HG02970 (cell line): ENCODE data around the gene PKLR.

Experiments
- ATAC-seq: cut with Tn5 transposase; IDR thresholded peaks from one replicate; pipeline ENCODE4 v1.9.1; 2021; ENCODE audit warnings: mild to moderate bottlenecking, moderate library complexity, moderate number of reproducible peaks; ENCODE audit not compliant: unreplicated experiment, low FRiP score

The PKLR gene

DNA sequence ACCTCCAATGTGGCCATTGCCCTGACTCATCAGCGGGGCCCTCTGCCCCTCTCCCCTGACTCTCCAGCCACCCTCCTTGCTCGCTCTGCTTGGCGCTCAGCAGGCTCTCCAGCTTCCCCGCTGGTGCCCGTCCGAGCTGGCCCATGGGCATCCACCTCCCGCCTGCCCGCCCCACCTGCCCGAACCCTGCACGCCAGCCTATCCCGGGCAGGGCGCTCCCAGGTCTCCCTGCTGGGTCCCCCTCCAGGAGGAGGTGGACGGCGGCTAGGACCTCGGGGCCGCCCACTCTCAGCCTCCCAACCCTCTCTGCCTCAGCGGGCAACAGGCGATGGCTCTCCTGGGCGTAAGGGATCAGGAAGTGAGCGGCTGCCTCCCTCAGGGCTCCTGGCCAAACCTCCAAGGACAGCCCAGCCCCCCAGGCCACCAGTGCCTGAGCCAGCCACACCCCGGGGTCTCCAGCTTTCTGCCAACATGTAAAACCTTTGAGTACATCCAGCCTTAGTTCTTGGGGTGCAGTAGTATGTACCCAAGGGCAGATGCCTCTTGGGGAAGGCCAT, 13.2 kb downstream of the PKLR start:
- ATAC-seq, result no peak

DNA sequence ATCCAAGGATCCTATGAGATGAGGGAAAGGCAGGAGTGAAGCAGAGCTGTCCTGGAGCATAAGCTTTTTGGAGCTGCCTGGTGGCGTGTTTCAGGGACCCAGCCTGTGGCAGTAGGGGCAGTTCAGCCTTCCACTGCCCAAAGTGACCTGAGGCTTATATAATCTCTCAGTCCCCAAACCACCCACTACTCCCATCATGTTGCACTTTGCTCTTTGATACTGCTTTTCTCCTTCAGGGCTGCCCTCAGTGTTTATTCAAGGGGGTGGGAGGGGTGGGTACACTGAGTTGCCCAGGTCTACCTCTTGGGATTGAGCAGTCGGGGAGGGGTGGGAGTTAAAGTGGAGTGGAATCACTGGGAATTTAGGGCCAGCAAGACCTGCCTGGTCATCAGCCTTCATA, 14.7 kb downstream of the PKLR start:
- no peak for ATAC-seq

DNA sequence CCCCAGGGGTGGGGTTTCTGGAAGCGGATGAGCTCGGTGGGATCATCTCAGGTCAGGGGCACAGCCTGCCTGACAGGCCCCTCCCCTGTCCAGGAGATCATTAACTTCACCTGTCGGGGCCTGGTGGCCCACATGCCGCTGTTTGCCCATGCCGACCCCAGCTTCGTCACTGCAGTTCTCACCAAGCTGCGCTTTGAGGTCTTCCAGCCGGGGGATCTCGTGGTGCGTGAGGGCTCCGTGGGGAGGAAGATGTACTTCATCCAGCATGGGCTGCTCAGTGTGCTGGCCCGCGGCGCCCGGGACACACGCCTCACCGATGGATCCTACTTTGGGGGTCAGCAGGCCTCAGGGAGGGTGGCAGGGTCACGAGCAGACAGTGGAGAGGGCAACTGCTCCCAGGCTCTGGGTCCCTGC, 15.6 kb downstream of the PKLR start:
- ATAC-seq, result no peak

DNA sequence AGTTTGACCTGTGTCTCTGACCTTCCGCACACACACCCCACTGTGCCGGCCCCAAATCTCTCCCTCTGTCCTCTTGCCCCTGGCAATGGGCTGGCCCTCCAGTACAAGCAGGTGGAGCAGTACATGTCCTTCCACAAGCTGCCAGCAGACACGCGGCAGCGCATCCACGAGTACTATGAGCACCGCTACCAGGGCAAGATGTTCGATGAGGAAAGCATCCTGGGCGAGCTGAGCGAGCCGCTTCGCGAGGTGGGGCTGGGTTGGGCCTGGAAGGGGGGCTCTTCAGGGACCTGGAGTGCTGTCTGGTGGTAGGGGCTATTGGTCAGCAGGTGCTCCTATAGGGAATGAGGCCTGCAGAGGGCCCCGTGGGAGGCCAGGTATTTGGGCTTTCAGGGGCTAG, 16.2 kb downstream of the PKLR start:
- ATAC-seq, result no peak

DNA sequence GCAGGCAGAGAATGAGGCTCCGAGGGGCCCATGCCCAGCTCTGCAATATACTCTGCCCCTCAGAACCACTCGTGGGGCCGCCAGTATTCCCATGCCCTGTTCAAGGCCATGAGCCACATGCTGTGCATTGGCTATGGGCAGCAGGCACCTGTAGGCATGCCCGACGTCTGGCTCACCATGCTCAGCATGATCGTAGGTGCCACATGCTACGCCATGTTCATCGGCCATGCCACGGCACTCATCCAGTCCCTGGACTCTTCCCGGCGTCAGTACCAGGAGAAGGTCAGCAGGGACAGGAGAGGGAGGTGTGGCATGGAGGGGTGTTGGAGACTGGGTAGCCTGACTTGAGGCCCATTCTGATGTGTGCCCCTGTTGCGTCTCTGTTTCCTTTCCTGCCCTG, 16.8 kb downstream of the PKLR start:
- ATAC-seq, result no peak

DNA sequence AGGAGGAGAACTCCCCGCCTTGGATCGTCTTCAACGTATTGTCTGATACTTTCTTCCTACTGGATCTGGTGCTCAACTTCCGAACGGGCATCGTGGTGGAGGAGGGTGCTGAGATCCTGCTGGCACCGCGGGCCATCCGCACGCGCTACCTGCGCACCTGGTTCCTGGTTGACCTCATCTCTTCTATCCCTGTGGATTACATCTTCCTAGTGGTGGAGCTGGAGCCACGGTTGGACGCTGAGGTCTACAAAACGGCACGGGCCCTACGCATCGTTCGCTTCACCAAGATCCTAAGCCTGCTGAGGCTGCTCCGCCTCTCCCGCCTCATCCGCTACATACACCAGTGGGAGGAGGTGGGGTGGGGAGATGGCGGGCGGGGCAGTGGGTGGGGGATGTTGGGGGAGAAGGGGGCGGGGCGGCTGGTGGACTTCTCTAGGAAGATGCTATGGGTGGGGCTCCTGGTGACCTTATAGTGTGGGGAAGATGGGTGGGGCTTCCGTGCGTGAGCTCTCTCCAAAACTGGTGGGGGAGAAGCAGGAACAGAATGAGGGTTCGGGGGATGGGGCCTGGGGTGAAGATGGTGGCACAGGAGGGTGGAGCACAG, 18.6 kb downstream of the PKLR start:
- no peak for ATAC-seq

DNA sequence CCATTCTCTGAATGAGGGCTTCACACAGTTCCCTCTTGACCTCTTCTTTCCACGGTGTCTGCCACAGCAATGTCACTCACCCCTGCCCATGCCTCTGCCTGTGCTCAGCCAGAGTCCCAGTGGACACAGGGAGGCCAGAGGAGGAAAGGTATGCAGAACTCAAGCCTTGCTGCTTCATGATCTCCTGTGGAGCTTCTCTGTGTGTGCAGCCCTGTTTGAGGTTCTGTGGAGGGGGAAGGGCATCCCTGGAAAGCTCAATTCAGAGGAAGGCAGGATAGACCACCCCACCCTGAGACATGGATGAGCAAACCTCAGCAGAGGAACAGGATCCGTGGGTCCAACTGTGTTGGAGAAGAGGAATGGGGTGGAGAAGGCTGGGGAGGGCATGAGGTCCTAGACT, 22.0 kb downstream of the PKLR start:
- no peak for ATAC-seq

DNA sequence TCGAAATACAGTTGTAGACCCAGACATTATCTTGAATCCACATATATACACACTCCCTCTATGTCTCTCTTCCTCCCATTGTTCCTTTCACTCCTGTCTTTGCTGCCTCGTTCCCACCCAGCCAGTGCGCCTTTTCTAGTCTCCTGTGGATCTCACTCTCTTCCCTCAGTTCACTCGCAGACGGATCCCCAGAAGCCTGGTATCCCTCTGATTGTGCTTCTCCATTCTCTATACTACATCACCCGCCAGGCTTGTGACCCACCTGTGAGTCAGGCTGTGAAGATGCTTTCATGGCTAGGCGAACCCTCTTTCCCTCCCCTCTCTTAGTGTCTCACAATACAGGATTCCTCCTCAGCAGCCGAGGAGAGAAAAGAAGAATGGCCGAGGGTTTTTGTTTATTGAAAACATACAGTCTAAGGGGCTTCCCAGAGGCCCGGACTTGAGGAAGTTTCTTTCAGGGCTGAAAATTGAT, 22.5 kb downstream of the PKLR start:
- ATAC-seq, result no peak

DNA sequence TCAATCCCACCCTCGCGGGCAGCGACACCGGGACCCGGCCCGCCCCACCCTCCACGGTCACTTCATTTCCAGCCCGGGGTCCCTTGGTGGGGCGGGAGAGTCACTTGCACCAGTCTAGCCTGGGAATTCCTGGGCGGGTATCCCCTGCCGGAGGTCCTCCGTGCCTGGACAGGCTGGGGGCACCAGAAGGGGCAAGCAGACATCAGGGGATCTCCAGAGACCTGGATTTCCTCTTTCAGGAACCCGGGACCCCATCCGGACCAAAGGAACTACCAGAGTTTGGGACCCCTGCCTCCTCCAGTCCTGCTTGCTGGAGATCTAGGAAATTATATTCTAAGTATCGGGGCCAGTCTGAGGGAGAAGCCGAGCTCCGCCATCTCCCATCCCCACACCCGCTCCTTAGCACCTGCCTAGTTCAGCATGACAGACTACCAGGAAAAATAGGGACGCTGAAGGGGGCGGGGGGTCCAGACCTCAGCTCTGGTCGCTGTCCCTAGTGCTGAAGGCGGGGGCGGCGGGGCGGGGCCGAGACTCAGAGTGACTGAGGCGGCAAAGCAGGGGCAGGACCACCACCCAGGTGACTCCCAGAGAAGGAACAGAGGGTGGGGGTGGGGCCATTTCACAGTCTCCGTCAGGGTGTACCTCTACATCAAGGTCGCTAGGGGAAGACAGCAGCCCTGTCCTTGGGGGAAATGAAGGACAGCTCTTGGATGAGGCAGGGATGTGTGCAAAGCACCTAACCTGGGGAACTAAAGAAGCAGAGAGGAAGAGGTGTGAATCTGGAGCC, 23.1 kb downstream of the PKLR start:
- no peak for ATAC-seq

DNA sequence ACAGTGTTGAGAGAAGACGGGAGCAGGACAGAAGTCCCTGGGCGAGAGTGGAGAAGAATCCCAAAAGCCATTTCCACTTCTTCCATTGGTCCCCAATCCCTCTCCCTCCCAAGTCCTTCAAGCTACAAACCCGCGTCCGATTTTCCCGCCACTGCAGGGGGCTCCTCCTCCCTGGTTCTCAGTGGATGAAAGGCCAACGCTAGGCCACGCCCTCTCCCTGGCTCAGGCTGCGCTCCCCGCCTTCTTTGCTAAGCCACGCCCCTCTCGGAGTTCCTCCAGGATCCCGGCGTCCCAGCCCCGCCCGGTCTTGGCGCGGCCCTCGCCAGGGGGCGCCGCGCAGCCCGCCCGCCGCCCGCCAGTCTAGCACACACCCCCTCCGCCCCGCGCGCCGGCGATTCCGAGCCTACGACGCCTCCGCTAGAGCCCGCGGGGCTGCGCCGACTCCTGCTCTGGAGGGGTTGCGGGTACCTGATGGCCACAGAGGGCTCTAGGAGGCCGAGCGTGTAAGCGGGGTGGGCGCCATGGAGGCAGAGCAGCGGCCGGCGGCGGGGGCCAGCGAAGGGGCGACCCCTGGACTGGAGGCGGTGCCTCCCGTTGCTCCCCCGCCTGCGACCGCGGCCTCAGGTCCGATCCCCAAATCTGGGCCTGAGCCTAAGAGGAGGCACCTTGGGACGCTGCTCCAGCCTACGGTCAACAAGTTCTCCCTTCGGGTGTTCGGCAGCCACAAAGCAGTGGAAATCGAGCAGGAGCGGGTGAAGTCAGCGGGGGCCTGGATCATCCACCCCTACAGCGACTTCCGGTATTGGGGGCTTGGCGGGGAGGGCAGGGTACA, 24.0 kb downstream of the PKLR start, which contains the start of gene HCN3:
TSS of gene HCN3 (plus strand) at position 394 of the 832 bp plus-strand sequence. CDS start at position 522, 128 bp downstream.
- ATAC-seq, result peak; percentile 64

DNA sequence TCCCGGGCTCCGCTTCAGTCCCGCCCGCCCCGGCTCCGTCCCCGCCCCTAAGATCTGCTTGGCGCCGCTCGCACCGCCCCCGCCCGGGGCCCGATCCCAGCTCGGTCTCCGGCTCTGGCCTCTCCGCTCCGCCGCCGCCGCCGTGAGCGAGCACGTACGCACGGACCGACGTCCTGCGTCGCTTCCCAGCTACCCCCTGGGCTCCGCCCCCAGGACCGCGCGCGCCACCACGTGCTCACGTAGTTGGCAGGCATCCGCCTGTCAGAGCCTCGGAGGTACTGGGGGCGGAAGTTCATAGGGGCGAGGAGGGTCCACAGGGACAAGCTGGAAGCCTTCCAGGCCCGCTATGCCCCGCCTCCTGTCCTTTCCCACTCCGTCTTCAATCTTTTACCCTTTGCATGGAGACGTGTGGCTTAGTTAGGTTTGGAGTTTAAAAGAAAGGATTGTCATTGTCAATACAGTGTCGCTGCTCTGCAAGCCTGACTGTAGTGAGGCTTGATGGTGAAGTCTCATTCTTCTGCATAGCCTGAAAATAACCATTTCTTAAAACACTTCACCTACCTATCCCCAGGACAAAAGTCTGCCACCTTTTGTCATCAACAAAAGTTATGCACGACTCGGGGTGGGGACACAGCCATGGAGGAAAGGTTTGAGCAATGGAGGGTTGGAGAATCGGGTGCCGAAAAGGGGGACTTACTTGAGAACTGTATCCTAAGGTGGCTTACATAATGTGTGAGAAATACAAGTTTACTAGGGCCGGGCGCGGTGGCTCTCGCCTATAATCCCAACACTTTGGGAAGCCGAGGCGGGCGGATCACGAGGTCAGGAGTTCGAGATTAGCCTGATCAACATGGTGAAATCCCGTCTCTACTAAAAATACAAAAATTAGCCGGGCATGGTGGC, 27.6 kb downstream of the PKLR start, which contains the start of gene CLK2:
TSS of gene CLK2 (minus strand) at position 162 of the 903 bp plus-strand sequence. CDS start 2,527 bp downstream, outside the sequence.
- ATAC-seq, result peak; percentile 67

DNA sequence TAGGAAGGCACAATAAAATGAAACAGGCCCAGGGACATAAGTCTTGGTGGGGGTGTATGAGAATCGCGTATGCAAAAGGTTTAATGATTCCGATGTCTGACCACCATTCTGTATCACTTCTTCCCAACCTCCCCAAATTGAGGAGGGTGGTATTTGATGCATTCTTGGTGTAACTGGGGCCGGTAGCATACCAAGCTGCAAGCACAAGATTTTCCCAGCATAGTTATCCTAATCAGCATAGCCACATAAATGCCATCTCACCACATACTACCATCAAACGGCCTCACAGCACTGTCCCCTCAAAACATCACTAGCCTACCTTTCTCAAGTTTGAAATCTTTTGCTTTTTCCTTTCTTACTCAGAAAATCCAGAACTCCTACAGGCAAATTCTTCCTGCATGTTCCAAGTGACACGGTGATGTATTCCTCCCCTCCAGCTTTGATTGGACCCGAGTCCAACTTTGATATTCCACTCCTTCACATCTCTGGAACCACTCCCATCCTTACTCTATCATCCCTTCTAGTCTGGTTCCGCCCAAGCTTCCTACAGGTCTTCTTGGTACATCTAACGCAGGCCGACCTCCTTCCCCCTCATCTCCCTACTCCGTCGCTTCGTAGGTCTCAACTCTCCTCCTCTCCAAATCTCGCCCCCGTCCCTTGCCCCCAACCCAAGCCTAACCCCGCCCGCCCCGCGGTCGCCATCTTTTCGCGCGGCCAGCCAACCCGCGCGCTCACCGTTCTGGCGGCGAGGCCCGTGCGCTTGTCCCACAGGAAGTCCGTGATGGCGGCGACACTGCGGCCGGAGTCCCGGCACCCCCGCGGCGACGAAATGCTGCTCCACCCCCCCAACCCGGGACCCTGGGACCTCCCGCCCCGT, 28.5 kb downstream of the PKLR start:
- peak; percentile 33 for ATAC-seq

DNA sequence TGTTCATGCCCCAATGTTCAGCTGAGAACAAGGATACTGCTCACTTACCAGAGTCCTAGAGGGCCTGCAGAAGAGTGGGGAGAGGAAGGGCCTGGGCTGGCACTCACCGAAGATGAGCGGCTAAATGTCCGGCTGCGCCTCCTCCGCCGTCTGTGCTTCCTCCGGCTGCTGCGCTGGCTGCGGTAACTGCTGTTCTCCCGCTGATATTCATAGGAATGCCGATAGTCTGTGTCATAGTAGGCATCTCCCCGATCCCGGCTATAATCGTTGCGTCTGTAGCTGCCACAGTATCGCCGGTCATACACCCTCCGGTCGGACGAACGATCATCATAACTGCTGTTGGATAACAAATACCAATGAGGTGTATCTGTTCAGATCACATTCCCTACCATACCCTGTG, 31.9 kb downstream of the PKLR start:
- no peak for ATAC-seq

DNA sequence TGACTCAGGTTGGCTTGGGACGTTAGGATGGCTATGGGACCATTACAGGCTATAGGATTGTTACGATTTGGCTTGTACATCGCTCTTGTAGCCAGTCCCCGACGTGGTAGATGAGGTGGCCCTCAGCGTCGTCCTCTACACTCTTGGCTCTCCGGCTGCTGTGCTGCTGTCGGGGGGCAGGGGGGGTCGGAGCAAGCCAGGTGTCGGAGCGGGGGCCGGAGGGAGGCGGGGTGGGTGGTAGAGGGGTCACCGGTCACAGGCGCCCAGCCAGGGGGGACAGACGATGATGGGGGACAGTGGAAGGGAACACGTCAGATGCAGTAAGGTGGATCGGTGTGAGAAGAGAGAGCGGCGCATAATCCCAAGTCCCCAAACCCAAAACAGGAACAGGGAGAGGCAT, 32.6 kb downstream of the PKLR start:
- ATAC-seq, result no peak

DNA sequence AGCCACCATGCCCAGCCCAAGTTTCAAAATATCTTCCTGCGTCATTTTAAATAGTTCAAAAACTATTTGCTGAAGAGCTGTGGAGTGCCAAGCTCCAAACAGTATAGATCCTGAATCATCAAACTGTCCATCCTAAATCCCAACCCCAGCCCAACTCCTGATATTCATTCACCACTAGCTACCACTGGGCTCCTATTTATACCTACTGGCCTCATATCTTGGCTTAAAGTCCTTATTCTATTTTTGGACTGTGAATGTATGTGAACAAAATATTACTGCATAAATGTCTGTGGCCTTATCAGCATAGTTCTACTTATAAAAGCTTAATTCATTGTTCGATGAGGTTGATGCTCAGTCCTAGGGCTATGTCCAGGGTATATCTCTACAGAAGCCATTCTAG, 33.9 kb downstream of the PKLR start:
- ATAC-seq, result no peak

DNA sequence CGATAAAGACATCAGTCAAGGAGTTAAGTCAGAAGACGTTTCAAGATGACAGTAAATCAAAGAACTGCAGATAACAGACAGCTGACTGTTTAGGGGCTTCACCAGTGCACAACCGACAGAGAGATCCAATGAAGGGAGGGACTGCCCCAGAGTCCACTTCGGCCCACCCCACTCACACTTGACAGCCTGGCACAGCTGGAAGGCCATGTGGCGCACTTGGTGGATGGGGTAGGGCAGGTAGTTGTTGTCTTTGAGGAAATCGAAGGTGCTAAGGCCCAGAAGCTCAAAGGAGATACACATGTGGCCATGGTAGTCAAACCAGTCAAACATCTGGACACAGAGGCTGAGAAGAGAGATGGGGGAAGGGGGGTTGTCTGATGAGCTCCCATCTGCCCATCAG, 34.7 kb downstream of the PKLR start:
- ATAC-seq, result no peak

DNA sequence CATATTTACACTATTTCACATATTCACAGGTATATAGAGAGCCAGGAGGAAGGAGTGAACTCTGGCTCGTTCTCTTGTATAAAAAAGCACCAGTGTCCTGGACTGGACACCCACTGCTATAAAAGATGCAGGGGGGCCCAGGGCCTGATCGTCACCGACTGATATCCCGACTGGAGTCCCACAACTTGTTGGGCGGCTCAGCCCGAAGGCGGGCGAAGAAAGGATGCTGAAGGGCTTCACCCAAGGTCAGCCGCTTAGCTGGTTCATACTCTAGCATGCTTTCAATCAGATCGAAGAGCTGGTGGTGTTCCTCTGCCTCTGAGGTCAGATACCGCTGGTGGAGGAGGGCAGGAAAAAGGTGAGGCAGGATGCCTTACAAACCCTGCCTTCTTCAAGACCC, 38.2 kb downstream of the PKLR start:
- no peak for ATAC-seq

DNA sequence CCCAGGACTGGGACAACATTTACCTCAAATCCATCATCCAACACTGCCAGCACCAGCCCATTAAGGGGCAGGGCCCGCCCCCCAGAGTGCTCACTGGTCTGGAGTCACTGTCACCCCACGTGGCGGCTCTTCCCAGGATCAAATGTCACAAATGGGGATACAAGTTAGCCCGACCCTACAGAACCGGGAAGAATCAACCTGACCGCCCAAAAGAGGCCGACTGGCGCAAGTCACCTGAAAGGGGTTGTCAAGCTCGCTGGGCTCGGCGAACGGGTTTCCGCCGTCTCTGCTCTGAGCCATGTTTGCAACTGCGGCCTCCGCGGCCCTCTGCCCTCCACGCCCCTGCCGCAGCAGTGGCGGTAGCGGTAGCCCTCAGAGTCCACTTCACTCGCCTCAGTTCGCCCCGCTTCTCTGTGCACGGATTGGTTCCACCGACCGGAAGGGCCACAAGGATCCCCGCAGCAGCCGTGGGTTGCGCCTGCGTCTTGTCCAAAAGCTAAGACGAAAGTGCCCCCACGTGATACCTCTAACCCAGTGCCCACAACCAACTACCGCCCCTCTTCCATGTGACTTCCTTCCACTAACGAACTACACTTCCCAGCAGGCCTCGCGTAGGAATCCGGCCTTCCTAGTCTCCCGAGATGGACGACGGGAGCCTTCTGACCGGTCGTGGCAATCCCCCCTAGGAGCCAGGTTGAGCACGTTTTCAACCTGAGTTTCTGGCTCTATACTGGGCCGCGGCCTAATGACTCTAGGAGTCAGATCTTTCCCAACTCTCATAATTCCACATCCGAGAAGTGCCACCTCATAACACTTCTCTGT, 39.2 kb downstream of the PKLR start, which contains the start of gene SCAMP3:
TSS of gene SCAMP3 (minus strand) at position 509 of the 822 bp plus-strand sequence. CDS start at position 300, 209 bp downstream.
- peak; percentile 72 for ATAC-seq
